Activated CD4-positive, alpha-beta T cell treated with anti-CD3 and anti-CD28 coated beads, Interleukin-2, amount 50 U/mL, for 48 hours (primary cell): ENCODE measurements around the gene XYLT1.

Source experiments
- DNase-seq, 2 experiments: peaks; one replicate each; pipeline ENCODE4 v3.0.0-alpha.2; 2020

The XYLT1 gene

GRCh38 chr16:17304491-17305119, 166.2 kb downstream of the XYLT1 start:
- DNase-seq = no peak

- DNase-seq = no peak
These were observed 166.7 kb downstream of the XYLT1 start for GRCh38 chr16:17304106-17304490.

GRCh38 chr16:17303101-17303500, 167.7 kb downstream of the XYLT1 start:
- DNase-seq = no peak

- DNase-seq = no peak
These were observed 168.1 kb downstream of the XYLT1 start for GRCh38 chr16:17302620-17303019.

- DNase-seq = no peak
These were observed 168.5 kb downstream of the XYLT1 start for GRCh38 chr16:17302214-17302613.

GRCh38 chr16:17301593-17302135, 169.1 kb downstream of the XYLT1 start:
- no peak for DNase-seq

- no peak for DNase-seq
These were observed 169.6 kb downstream of the XYLT1 start for GRCh38 chr16:17301184-17301583.

GRCh38 chr16:17299790-17300189, 171.0 kb downstream of the XYLT1 start:
- DNase-seq = no peak

- no peak for DNase-seq
These were observed 172.5 kb downstream of the XYLT1 start for GRCh38 chr16:17298238-17298637.

- DNase-seq = no peak
These were observed 174.3 kb downstream of the XYLT1 start for GRCh38 chr16:17296431-17296830.

- no peak for DNase-seq
These were observed 174.8 kb downstream of the XYLT1 start for GRCh38 chr16:17295948-17296347.

GRCh38 chr16:17294856-17295255, 175.9 kb downstream of the XYLT1 start:
- no peak for DNase-seq

GRCh38 chr16:17293813-17294558, 176.8 kb downstream of the XYLT1 start:
- no peak for DNase-seq

- no peak for DNase-seq
These were observed 179.5 kb downstream of the XYLT1 start for GRCh38 chr16:17291289-17291688.

- no peak for DNase-seq
These were observed 180.8 kb downstream of the XYLT1 start for GRCh38 chr16:17289674-17290635.

- no peak for DNase-seq
These were observed 181.7 kb downstream of the XYLT1 start for GRCh38 chr16:17289050-17289449.

- DNase-seq = no peak
These were observed 183.5 kb downstream of the XYLT1 start for GRCh38 chr16:17287166-17287800.

- no peak for DNase-seq
These were observed 184.3 kb downstream of the XYLT1 start for GRCh38 chr16:17286443-17286842.

GRCh38 chr16:17283016-17283415, 187.7 kb downstream of the XYLT1 start:
- no peak for DNase-seq

- DNase-seq = no peak
These were observed 188.5 kb downstream of the XYLT1 start for GRCh38 chr16:17282247-17282646.

- no peak for DNase-seq
These were observed 189.7 kb downstream of the XYLT1 start for GRCh38 chr16:17281052-17281451.

- DNase-seq = no peak
These were observed 191.8 kb downstream of the XYLT1 start for GRCh38 chr16:17278988-17279387.

GRCh38 chr16:17277981-17278381, 192.8 kb downstream of the XYLT1 start:
- peak in 1 of 2 experiments; percentile 5 for DNase-seq
